Sigmoid colon (tissue), 4 donors: Measurements from ENCODE around the gene MICOS13.

Source experiments
- CTCF ChIP-seq, 4 experiments: fragments of 450-650 bp in 3 of 4; fragments of 200-600 bp in 1 of 4; IDR thresholded peaks; one replicate each; pipeline ENCODE4 v1.5.1; 2016 to 2019; ENCODE audit warnings: antibody characterized with exemption in 4 of 4, mild to moderate bottlenecking in 3 of 4, moderate library complexity in 2 of 4
- EP300 ChIP-seq, 4 donors: sonication (generic); formaldehyde crosslinking; IDR thresholded peaks; one replicate each; pipeline ENCODE4 v1.6.1; 2017; ENCODE audit warnings: antibody characterized with exemption in 4 of 4
- POLR2A ChIP-seq, 2 donors: fragments of 450-650 bp; IDR thresholded peaks; one replicate each; pipeline ENCODE4 v1.6.1; 2016; ENCODE audit warnings: antibody characterized with exemption in 2 of 2, mild to moderate bottlenecking in 2 of 2, moderate library complexity in 2 of 2
- POLR2AphosphoS5 ChIP-seq, 4 donors: sonication (generic); formaldehyde crosslinking; IDR thresholded peaks; one replicate each; pipeline ENCODE4 v1.6.1; 2017; ENCODE audit warnings: antibody characterized with exemption in 4 of 4

DNA sequence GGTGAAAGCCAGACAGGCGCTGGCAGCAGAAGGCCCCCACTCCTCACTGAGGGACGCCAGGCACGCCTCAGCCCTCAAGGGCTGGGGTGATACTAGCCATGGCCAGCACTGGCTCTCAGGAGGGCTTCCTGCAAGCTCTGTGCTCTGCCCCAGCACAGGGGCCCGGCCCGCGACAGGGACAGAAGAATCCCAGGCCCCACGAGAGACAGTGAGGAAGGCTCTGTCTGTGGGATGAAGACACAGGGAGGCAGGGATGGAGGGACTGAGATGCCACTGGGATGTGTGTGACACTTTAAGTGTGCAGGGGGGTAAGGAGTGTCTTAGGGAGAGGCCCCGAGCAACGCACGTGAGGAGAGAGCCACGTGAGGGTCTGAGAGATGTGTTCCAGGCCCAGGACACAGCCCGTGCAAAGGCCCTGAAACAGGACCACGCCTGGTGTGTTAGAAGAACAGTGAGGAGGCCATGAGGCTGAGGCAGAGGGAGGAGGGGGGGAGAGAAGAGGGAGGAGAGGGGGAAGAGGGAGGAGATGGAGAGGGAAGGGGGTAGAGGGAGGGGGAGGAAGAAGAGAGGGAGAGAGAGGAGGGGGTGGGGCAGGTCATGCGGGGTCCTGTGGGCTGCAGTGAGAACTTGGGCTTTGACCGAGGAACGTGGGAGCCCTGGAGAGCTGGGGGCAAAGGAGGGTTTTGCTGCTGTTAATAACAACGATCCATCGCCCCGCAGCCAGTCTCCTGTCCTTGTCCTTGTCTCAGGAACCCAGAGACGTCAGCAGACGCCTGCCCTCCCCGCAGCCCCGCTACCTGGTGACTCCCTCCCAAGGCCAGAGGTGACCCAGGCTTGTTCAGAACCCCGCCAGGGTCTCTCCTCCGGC, 16.9 kb upstream of the MICOS13 start:
- no peak for TF ChIP-seq CTCF (IDR thresholded peaks at IDR 0.05)
- no peak for TF ChIP-seq POLR2A (IDR thresholded peaks at IDR 0.05)
- TF ChIP-seq POLR2AphosphoS5 (IDR thresholded peaks at IDR 0.05) = no peak
- no peak for TF ChIP-seq EP300 (IDR thresholded peaks at IDR 0.05)
